ENCODE measurements around the gene OSBPL5.

DNA sequence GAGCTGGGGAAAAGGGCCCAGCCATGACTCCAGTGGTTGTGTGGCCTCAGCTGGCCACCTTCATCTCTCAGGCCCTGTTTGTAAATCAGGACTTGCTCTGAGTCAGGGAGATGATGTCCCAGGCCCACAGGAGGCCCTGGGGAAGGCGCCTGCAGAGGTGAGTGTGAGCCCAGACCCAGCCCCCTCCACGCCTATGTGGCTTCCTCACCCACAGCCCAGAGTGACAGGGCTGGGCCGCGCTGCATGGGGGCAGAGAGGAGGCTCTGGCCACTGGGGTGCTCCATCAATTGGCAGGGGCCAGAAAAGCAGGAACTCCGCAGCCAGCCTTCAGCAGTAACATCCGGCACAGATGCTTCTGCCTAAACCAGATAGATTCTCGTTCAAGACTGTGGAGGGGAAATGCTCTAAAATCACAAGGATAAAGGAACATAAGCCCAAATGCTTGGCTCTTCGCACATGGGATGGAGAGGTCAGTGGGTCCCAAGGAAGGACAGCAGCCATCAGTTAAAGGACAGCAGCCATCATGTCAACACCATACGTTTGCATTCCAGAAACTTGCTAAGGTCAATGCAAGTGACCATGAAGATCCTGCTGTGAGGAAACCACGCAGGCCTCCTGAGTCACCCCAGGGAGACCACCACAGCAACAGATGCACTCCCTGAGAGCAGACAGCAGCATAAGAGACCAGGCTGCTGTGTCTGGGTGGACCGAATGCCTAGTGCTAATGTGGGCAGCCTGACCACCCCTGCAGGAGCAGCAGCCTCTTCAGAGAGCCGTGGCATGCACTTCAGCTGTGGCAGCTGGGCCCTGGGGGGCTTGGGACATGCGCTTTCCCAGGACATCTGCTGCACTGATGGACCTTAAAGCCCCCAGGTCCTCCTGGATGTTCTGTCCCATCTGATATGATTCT is 28.3 kb downstream of the OSBPL5 start:
- TF ChIP-seq, protein P1, sequence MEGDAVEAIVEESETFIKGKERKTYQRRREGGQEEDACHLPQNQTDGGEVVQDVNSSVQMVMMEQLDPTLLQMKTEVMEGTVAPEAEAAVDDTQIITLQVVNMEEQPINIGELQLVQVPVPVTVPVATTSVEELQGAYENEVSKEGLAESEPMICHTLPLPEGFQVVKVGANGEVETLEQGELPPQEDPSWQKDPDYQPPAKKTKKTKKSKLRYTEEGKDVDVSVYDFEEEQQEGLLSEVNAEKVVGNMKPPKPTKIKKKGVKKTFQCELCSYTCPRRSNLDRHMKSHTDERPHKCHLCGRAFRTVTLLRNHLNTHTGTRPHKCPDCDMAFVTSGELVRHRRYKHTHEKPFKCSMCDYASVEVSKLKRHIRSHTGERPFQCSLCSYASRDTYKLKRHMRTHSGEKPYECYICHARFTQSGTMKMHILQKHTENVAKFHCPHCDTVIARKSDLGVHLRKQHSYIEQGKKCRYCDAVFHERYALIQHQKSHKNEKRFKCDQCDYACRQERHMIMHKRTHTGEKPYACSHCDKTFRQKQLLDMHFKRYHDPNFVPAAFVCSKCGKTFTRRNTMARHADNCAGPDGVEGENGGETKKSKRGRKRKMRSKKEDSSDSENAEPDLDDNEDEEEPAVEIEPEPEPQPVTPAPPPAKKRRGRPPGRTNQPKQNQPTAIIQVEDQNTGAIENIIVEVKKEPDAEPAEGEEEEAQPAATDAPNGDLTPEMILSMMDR (IDR thresholded peaks at IDR 0.05): no peak
- no peak for TF ChIP-seq POLR2AphosphoS5 (IDR thresholded peaks at IDR 0.05)
- no peak for TF ChIP-seq POLR2A (IDR thresholded peaks at IDR 0.05; ENCODE audit: low read depth)
